Cardiac muscle cell (in vitro differentiated cells and primary cell): ENCODE results near the gene TM2D3. TPM values are rescaled to one million over a fixed set of nuclear protein-coding genes. Genes with fewer than 3 reads are reported as not detected.

Experiments used
- DNase-seq, 2 donors: peaks; one replicate each; pipeline versions ENCODE4 v3.0.0 to v3.0.0-alpha.2; 2010 to 2017; ENCODE audit warnings: low read depth in 1 of 2, low spot score in 1 of 2
- H3K27ac ChIP-seq: fragments of 200-600 bp; sonication (generic); 2 replicates; pipeline ENCODE4 v1.5.1; 2016
- H3K27me3 ChIP-seq: fragments of 200-600 bp; sonication (generic); 2 replicates; pipeline ENCODE4 v1.6.0; 2016; ENCODE audit warnings: control low read depth
- H3K36me3 ChIP-seq: fragments of 200-600 bp; sonication (generic); 2 replicates; pipeline ENCODE4 v1.5.1; 2016; ENCODE audit warnings: control low read depth
- H3K4me1 ChIP-seq: fragments of 200-600 bp; sonication (generic); 2 replicates; pipeline ENCODE4 v1.8.1; 2017; ENCODE audit warnings: low read depth, mild to moderate bottlenecking, mixed run types
- H3K4me3 ChIP-seq: fragments of 200-600 bp; sonication (generic); 2 replicates; pipeline ENCODE4 v1.5.1; 2016; ENCODE audit warnings: mild to moderate bottlenecking
- H3K9me3 ChIP-seq: fragments of 200-600 bp; sonication (generic); 2 replicates; pipeline ENCODE4 v1.5.1; 2017; ENCODE audit warnings: low read depth, mild to moderate bottlenecking, control low read depth
- CTCF ChIP-seq: IDR thresholded peaks from 2 replicates; pipeline ENCODE4 v1.5.1; 2012; ENCODE audit warnings: low read depth, mild to moderate bottlenecking, low read length
- polyA plus RNA-seq: library from polyadenylated mRNA; unstranded; fragments of >200 nt; fragmentation: Nextera tagmentation; extraction: Ambion mirVana; gene quantifications from 2 replicates; pipeline ENCODE4 v1.2.1, GENCODE V29; 2016
- total RNA-seq: library from RNA; depleted of rRNA; stranded (reverse); fragments of >200 nt; gene quantifications from 2 replicates; pipeline ENCODE4 v1.2.3, GENCODE V29; 2016

Gene TM2D3
- total and polyA plus RNA-seq, 2 experiments from 2014 or later: 36.3 to 65.4 TPM

GRCh38 chr15:101625184-101625583 is 27.0 kb downstream of the TM2D3 start:
- Histone ChIP-seq H3K36me3 (no peaks in the 10 kb centered on the region), H3K9me3 (no peaks in the 10 kb centered on the region), H3K27ac (peak overlapping the region; percentile 5), H3K27me3 (no peaks in the 10 kb centered on the region), H3K4me1 (peaks cover 23% of the 10 kb centered on the region), H3K4me3 (no peak overlapping the region)
- no peak for TF ChIP-seq CTCF
- DNase-seq: no peak

- Histone ChIP-seq H3K9me3 (no peaks in the 10 kb centered on the region), H3K36me3 (no peaks in the 10 kb centered on the region), H3K4me1 (peaks cover 38% of the 10 kb centered on the region), H3K4me3 (no peak overlapping the region), H3K27ac (no peak overlapping the region), H3K27me3 (no peaks in the 10 kb centered on the region)
- no peak for TF ChIP-seq CTCF
- DNase-seq: no peak
These were observed 28.5 kb downstream of the TM2D3 start for GRCh38 chr15:101623367-101624304.

- Histone ChIP-seq H3K36me3 (no peaks in the 10 kb centered on the region), H3K27me3 (no peaks in the 10 kb centered on the region), H3K4me3 (no peak overlapping the region), H3K4me1 (peaks cover 44% of the 10 kb centered on the region), H3K9me3 (no peaks in the 10 kb centered on the region), H3K27ac (peak overlapping the region; percentile 37)
- no peak for TF ChIP-seq CTCF
- DNase-seq: no peak
These were observed 30.2 kb downstream of the TM2D3 start for GRCh38 chr15:101621961-101622360.

GRCh38 chr15:101620671-101621070 is 31.5 kb downstream of the TM2D3 start:
- Histone ChIP-seq H3K36me3 (no peaks in the 10 kb centered on the region), H3K27ac (peak overlapping the region; percentile 93), H3K27me3 (no peaks in the 10 kb centered on the region), H3K9me3 (no peaks in the 10 kb centered on the region), H3K4me3 (no peak overlapping the region), H3K4me1 (peaks cover 55% of the 10 kb centered on the region)
- no peak for TF ChIP-seq CTCF
- DNase-seq: peak in 1 of 2 donors; percentile 40

- H3K4me3 ChIP-seq: no peak overlapping the region
- H3K4me1 ChIP-seq: peaks cover 55% of the 10 kb centered on the region
- no peaks in the 10 kb centered on the region for H3K9me3 ChIP-seq
- DNase-seq: no peak
- no peak for TF ChIP-seq CTCF
- peak overlapping the region; percentile 93 for H3K27ac ChIP-seq
- no peaks in the 10 kb centered on the region for H3K27me3 ChIP-seq
- no peaks in the 10 kb centered on the region for H3K36me3 ChIP-seq
These were observed 32.6 kb downstream of the TM2D3 start for GRCh38 chr15:101619615-101619865.
